NB4 (cell line): Measurements from ENCODE around the gene ERGIC1.

ENCODE experiments used
- MAX ChIP-seq: IDR thresholded peaks from 2 replicates; pipeline ENCODE4 v1.6.1; 2011; ENCODE audit warnings: low read depth, low read length
- POLR2A ChIP-seq: IDR thresholded peaks from 2 replicates; pipeline ENCODE4 v1.6.1; 2011; ENCODE audit warnings: mild to moderate bottlenecking; ENCODE audit not compliant: insufficient read length; ENCODE audit errors: extremely low read depth
- TF ChIP-seq, protein P1 (sequence below): IDR thresholded peaks from one replicate; pipeline ENCODE4 v1.5.1; 2012; ENCODE audit warnings: low read depth, low read length

- TF ChIP-seq, protein P1, sequence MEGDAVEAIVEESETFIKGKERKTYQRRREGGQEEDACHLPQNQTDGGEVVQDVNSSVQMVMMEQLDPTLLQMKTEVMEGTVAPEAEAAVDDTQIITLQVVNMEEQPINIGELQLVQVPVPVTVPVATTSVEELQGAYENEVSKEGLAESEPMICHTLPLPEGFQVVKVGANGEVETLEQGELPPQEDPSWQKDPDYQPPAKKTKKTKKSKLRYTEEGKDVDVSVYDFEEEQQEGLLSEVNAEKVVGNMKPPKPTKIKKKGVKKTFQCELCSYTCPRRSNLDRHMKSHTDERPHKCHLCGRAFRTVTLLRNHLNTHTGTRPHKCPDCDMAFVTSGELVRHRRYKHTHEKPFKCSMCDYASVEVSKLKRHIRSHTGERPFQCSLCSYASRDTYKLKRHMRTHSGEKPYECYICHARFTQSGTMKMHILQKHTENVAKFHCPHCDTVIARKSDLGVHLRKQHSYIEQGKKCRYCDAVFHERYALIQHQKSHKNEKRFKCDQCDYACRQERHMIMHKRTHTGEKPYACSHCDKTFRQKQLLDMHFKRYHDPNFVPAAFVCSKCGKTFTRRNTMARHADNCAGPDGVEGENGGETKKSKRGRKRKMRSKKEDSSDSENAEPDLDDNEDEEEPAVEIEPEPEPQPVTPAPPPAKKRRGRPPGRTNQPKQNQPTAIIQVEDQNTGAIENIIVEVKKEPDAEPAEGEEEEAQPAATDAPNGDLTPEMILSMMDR: no peak
- TF ChIP-seq POLR2A: no peak
- TF ChIP-seq MAX: no peak
These were observed 116.3 kb downstream of the ERGIC1 start for GRCh38 chr5:172950176-172950965.
